Glomerular endothelial cell (primary cell): ENCODE measurements around the gene PHF2. TPM values are rescaled to one million over a fixed set of nuclear protein-coding genes. Genes with fewer than 3 reads are reported as not detected.

ENCODE experiments used
- DNase-seq: peaks from one replicate; pipeline ENCODE4 v3.0.0-alpha.2; 2011; ENCODE audit warnings: low read depth, low spot score; ENCODE audit errors: extremely low read depth
- total RNA-seq: library from RNA; depleted of rRNA; stranded (reverse); fragments of >200 nt; gene quantifications from 2 replicates; pipeline ENCODE4 v1.2.3, GENCODE V29; 2015

Gene PHF2
- total RNA-seq, 1 donor from 2014 or later, result 22.9 TPM

- DNase-seq, result no peak
Observed at GRCh38 chr9:93622691-93623090, 46.3 kb downstream of the PHF2 start.

DNA sequence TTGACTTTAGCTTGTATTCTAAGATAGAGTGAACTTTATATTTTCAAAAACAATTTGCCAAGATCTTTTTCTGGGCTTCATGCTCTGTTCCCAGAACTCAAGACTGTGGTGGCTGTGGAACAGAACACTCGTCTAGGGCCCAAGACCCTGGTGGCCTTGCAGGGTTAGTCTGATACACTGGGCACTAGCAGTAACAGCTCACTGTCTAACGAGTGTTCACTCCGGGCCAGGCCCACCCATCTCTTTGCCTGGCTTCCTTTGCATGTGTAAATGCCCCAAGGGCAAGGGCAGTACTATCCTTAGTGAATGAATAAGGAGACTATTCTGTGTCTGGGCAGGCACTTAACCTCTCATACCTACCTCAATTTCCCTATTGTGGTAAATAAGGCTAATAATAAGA, 47.4 kb downstream of the PHF2 start:
- no peak for DNase-seq

DNA sequence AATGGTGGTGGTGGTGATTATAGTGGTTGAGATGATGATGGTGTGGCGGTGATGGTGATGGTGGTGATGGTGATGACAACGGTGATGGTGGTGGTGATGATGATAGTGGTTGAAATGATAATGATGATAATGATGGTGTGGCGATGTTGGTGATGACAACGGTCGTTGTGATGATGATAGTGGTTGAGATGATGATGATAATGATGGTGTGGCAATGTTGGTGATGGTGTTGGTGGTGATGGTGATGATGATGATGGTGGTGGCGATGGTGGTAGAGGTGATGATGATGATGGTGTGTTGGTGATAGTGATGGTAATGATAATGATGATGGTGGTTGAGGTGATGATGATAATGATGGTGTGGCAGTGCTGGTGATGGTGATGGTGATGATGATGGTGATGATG, 48.0 kb downstream of the PHF2 start:
- DNase-seq, result no peak

GRCh38 chr9:93624977-93625376, 48.6 kb downstream of the PHF2 start:
- no peak for DNase-seq

DNA sequence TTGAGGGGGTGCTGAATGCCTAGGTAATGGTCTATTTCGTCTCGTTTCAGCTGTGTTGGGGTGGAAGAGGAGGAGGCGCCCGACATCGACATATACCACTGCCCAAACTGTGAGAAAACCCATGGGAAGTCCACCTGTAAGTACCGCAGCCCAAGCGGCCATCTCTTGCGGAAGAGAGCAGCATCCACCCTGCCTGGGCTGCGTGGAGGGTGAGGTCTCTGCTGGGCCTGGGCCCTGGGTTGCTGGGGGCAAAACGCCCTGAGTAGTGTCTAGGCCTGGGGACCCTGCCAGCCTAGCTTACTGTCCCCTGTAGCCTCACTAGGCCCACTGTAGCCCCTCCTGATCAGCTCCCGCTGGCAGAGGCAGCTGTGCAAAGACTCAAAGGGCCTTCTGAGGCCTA, 53.5 kb downstream of the PHF2 start:
- DNase-seq, result no peak

- no peak for DNase-seq
Observed at GRCh38 chr9:93630806-93631411, 54.5 kb downstream of the PHF2 start.

DNA sequence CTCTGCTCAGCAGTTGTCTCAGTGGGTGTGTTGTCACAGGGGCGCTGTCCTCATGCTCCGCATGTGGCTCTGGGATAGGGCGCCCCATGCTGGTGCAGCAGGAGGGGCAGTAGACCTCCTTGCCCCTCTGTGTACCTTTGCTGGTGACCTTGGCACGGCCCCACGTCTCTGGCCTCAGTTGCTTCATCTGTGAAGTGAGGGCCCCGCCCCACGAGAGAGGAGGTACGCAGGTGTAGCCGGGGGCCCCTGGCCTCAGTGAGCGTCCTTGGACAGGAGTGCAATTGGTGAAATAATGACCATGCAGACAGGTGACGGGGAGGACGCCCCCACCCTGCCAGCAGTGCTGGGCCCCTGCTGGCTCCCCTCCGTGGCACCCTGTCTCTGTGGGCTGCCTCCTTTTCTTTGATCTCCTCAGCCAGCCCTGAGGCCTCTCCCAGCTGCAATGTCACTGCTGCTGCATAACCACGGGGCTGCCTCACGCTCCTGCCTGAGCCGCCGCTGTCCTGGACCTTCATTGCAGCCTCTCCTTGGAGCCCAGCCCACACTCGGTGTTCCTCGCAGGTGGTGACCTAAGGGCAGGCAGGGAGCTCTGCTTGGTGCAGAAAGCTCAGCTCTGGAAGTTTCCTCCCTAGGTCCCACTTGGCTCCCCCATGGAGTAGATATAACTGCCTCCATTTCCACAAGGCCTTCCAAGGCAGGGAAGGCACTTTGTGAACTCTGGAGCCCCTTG, 57.3 kb downstream of the PHF2 start:
- no peak for DNase-seq

GRCh38 chr9:93634311-93635185, 58.2 kb downstream of the PHF2 start:
- DNase-seq, result no peak

- no peak for DNase-seq
Observed at GRCh38 chr9:93635186-93636107, 59.1 kb downstream of the PHF2 start.

DNA sequence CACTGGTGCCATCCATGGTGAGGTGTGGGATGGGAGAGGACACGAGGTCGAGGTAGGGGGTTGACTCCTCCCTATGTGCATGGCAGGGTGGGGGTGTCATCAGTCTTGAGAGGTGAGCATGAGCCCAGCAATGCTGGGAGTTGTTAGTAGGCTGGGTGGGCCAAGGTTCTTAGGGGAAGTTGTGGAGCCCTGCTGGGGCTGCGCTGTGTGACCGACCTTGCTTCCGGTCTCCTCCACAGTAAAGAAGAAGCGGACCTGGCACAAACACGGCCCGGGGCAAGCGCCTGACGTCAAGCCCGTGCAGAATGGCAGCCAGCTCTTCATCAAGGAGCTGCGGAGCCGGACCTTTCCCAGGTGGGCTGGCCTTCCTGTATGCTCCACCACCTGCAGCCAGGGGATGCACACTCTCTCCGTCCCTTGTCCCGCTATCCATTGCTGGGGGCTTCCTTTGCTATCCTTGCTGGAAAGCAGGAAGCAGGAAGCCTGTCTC, 59.8 kb downstream of the PHF2 start:
- no peak for DNase-seq

DNA sequence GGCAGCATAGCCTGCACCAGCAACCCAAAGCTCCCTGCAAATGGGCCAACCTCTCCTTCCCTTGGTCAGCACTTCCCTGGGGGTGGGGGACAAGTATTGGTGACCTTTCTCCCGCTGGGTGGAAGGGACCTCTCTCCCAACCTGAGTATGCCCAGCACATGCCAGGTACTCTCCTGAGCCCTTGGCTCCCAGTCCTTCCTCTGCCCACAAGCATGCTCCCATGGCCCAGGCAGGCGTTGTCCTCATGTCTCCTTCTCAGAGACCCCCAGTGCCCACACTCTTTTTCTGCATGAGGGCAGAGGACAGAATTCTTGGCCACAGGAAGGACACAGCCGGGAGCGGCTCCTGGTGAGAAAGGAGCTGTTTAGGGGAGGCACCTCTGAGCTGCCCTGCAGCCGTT, 60.3 kb downstream of the PHF2 start:
- DNase-seq, result no peak

DNA sequence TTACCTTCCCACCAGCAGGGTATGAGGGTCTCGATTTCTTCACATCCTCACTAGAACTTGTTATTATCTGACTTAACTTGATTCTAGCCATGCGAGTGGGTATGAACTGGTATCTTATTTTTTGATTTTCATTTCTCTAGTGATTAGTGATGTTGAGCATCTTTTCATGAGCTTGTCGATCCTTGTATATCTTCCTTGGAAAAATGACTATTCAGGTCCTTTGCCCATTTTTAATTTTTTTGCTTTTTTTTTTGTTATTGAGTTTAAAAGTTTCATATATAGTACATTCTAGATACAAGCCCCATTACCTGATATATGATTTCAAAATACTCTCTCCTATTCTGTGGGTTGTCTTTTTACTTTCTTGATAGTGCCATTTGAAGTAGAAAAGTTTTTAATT, 61.5 kb downstream of the PHF2 start:
- no peak for DNase-seq

GRCh38 chr9:93640027-93640426, 63.6 kb downstream of the PHF2 start:
- no peak for DNase-seq

- DNase-seq, result no peak
Observed at GRCh38 chr9:93642961-93643360, 66.6 kb downstream of the PHF2 start.

GRCh38 chr9:93644397-93645088, 68.2 kb downstream of the PHF2 start:
- DNase-seq, result no peak

DNA sequence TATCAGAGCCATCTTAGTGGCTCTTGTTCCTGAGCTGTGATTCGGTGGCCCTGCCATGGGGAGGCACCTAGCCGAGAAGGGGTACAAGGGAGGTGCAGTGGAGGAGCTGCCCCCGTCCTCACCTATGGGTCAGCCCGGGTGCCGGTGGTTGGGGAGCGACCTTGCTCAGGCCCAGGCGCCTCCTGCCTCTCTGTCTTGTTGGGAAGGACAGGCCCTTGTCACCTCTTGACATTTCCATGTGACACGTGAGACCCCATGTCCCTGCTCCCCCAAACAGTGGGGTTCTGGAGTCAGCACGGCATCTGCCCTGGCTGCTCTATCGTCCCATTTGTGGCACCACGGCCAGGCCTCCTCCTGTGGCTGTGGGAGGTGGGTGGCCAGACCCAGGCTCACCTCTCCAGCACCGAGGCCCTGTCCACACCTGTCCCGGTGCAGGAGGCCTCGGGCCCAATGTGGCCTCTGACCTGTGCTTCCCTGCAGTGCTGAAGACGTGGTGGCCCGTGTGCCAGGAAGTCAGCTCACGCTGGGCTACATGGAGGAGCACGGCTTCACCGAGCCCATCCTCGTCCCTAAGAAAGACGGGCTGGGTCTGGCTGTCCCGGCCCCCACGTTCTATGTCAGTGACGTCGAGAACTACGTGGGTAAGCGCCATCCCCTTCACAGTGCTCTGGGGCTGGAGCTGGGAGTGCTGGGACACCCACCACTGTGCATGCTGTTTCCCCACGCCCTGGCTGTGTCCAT, 68.9 kb downstream of the PHF2 start:
- DNase-seq, result no peak

DNA sequence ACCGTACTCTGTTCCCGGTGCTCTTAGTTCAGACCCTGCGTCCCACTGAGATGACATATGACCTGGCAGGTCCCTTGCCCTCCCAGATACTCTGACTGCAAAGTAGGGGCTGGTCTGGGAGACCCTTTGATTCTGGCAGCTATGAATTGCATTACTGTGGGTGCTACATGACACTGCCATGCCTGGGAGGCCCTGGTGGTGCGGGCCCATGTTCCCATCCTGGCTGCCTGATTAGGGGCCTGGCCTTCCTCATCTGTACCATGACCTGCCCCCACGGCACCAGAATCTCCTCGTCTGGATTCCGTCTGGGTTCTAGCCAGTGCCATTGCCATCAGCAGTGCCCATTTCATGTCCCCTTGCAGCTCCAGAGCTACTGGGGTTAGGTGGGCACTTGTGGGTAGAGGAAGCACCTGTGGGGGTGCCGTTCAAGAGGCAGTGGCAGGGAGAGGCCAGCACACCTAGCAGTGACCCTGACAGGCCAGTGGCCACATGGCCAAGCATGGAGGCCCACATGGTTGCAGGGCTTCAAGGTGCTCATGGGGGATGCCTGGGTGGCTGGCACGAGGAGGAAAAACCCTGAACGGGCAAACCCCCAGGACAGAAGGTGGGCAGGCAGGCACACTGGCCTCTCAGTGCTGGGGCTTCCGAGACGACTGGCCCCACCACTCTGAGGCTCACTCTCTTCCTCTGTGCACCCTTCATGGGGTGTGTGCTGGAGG, 69.7 kb downstream of the PHF2 start:
- no peak for DNase-seq

GRCh38 chr9:93646640-93647178, 70.3 kb downstream of the PHF2 start:
- DNase-seq, result no peak
